Skeletal muscle tissue (tissue), 4 donors: ENCODE data around the gene SPNS2. TPM values are rescaled to one million over a fixed set of nuclear protein-coding genes. Genes with fewer than 3 reads are reported as not detected.
A peak's percentile ranks its signal among the peaks of the same experiment; 100 is the strongest.

Source experiments
- H3K27ac ChIP-seq: one replicate; pipeline ENCODE4 v1.7.0; 2013; ENCODE audit warnings: mild to moderate bottlenecking, low read depth, low read length, inconsistent platforms
- H3K27me3 ChIP-seq, 3 donors: one replicate each; pipeline ENCODE4 v1.7.0; 2013; ENCODE audit warnings: low read length in 3 of 3; ENCODE audit not compliant: control insufficient read depth in 3 of 3, insufficient read depth in 3 of 3
- H3K36me3 ChIP-seq, 3 donors: one replicate each; pipeline ENCODE4 v1.7.0; 2013; ENCODE audit warnings: low read length in 3 of 3; ENCODE audit not compliant: control insufficient read depth in 3 of 3, insufficient read depth in 3 of 3
- H3K4me1 ChIP-seq, 3 donors: one replicate each; pipeline ENCODE4 v1.7.0; 2013; ENCODE audit warnings: low read length in 3 of 3, mild to moderate bottlenecking in 3 of 3; ENCODE audit not compliant: control insufficient read depth in 3 of 3, insufficient read depth in 3 of 3
- H3K4me3 ChIP-seq, 3 donors: one replicate each; pipeline ENCODE4 v1.7.0; 2013; ENCODE audit warnings: low read length in 3 of 3
- H3K9ac ChIP-seq, 3 donors: one replicate each; pipeline ENCODE4 v1.7.0; 2013; ENCODE audit warnings: low read length in 3 of 3, mild to moderate bottlenecking in 3 of 3, moderate library complexity in 2 of 3, low read depth in 1 of 3
- H3K9me3 ChIP-seq, 3 donors: one replicate each; pipeline ENCODE4 v1.7.0; 2013; ENCODE audit warnings: low read length in 3 of 3; ENCODE audit not compliant: control insufficient read depth in 3 of 3
- total RNA-seq: library from RNA; depleted of rRNA; stranded (reverse); fragments of >200 nt; gene quantifications from one replicate; pipeline ENCODE4 v1.2.3, GENCODE V29; 2014
- donor health status: Osteomylitis.

The SPNS2 gene
- total RNA-seq, 1 donor from 2014 or later, result 2.6 TPM

DNA sequence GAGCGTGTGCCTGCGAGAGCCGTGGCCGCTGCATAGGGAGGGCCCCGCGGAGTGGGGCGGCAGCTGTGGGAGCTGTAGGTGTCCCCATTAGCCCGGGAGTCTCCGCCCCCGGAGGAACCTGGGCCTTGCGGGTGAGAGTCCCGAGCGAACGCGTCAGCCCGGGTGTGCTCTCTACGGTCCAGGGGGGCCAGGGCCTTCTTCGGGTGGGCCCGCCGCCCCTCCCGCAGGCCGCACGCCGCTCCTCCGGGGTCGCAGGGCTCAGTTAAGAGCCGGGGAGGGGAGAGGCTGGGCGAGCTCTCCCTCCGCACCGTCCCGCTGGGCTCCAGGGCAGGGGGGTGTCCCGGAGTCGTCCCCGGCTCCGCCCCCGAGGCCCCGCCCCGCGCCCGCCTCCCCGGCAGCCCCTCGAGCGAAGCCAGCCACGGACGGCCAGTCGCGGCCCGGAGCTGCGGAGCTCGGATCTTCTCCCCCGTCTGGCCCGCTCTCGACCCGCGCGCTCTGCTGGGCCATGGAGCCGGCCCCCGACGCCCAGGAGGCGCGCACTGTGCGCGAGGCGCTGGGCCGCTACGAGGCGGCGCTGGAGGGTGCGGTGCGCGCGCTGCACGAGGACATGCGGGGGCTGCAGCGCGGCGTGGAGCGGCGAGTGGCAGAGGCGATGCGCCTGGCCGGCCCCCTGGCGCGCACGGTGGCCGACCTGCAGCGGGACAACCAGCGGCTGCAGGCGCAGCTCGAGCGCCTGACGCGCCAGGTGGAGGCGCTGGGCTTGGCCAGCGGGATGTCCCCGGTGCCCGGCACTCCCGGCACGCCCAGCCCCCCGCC lies 85.6 kb downstream of the SPNS2 start, which contains the start of gene SMTNL2:
Gene SMTNL2, plus strand, starts transcription at position 429 of the 816 bp plus-strand sequence. Its CDS starts 77 bp downstream, at position 506.
- Histone ChIP-seq H3K9ac (peak within 1 kb of the TSS; percentile 91 to 94 (median 91)), H3K36me3 (no peaks in the 10 kb centered on the region), H3K4me1 (peaks cover 41 to 65% (median 57%) of the 10 kb centered on the region in 3 donors), H3K27me3 (peaks cover 0 to 32% (median 10%) of the 10 kb centered on the region in 3 donors), H3K9me3 (no peaks in the 10 kb centered on the region), H3K4me3 (peak within 1 kb of the TSS; percentile 82 to 85 (median 83)), H3K27ac (peak within 1 kb of the TSS; percentile 91)

- Histone ChIP-seq H3K27me3 (peaks cover 0 to 29% (median 10%) of the 10 kb centered on the region in 3 donors), H3K36me3 (no peaks in the 10 kb centered on the region), H3K4me3 (peak overlapping the region; percentile 82 to 85 (median 83)), H3K9me3 (no peaks in the 10 kb centered on the region), H3K27ac (peak overlapping the region; percentile 91), H3K4me1 (peaks cover 44 to 68% (median 60%) of the 10 kb centered on the region in 3 donors), H3K9ac (peak overlapping the region; percentile 76 to 94 (median 86))
These were observed 86.4 kb downstream of the SPNS2 start for GRCh38 chr17:4584917-4585637.

DNA sequence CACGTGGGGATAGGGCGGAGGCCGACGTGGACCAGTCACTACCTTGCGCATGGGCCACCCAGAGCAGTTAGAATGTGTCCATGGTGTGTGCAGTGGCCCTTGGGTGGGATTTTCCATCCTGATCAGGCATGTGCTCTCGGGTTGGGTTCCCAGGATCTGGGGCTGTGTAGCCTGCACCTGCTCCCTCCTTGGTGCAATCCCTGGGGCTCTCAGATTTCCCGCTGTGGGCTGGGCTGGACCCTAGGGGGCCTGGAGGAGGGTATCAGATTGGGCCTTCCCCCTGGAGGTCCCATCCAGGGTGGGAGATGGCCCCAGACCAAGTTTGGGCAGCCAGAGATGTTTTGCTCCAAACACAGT lies 86.9 kb downstream of the SPNS2 start:
- Histone ChIP-seq H3K4me1 (peaks cover 49 to 73% (median 65%) of the 10 kb centered on the region in 3 donors), H3K4me3 (peak overlapping the region; percentile 82 to 85 (median 83)), H3K36me3 (no peaks in the 10 kb centered on the region), H3K27ac (peak overlapping the region; percentile 91), H3K9ac (peak overlapping the region; percentile 76 to 94 (median 86)), H3K27me3 (peaks cover 0 to 27% (median 10%) of the 10 kb centered on the region in 3 donors), H3K9me3 (no peaks in the 10 kb centered on the region)

- peak overlapping the region; percentile 76 to 94 (median 86) for H3K9ac ChIP-seq
- H3K9me3 ChIP-seq, result no peaks in the 10 kb centered on the region
- peaks cover 53 to 77% (median 70%) of the 10 kb centered on the region in 3 donors for H3K4me1 ChIP-seq
- peak overlapping the region; percentile 82 to 85 (median 83) for H3K4me3 ChIP-seq
- no peaks in the 10 kb centered on the region for H3K36me3 ChIP-seq
- peak overlapping the region; percentile 91 for H3K27ac ChIP-seq
- H3K27me3 ChIP-seq, result peaks cover 0 to 27% (median 10%) of the 10 kb centered on the region in 3 donors
These were observed 87.4 kb downstream of the SPNS2 start for GRCh38 chr17:4586043-4586442.

DNA sequence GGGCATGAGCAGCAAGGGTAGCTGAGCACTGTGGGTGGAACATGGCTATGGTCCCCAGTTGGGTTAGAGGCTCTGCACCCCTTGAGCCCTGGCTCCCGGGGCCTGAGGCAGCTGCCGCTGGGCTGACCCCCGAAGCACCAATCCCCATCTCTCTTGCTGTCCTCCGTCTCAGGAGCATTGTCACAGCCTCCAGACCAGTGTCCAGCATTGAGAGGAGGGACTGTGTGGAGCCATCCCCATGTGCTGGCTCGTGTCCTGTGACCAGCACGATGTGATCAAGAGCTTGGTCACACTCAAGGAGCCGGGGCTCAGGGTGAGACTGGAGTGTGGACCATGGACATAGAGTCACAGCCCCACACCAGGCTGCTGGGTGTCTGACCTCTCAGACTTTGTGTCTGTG lies 88.5 kb downstream of the SPNS2 start:
- Histone ChIP-seq H3K9me3 (no peaks in the 10 kb centered on the region), H3K27me3 (peaks cover 0 to 21% (median 10%) of the 10 kb centered on the region in 3 donors), H3K4me1 (peaks cover 64 to 85% (median 81%) of the 10 kb centered on the region in 3 donors), H3K36me3 (no peaks in the 10 kb centered on the region), H3K27ac (peak overlapping the region; percentile 91), H3K4me3 (peak overlapping the region; percentile 82 to 85 (median 83)), H3K9ac (peak overlapping the region; percentile 76 to 94 (median 86))

DNA sequence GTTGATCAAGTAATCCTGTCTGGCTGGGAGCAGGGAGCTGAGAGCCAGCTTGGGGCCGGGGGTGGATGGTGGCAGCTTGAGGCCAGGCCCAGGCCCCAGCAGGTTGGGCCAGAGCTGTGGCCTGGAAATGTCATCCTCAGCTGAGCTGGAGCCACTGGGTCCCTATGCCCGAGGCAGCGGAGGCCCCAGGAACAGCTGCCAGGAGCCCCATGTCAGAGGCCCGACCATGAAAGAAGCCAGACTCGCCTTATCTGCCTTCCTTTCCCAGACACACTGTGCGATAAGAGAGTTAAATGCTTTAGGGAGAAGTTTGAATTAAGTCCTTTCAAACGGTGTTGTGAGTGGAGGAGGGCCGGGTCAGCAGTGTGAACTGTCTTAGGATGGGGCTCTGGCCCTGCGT lies 89.1 kb downstream of the SPNS2 start:
- H3K4me1 ChIP-seq, result peaks cover 69 to 85% (median 85%) of the 10 kb centered on the region in 3 donors
- peak overlapping the region; percentile 82 to 85 (median 83) for H3K4me3 ChIP-seq
- H3K27ac ChIP-seq, result peak overlapping the region; percentile 91
- peaks cover 0 to 2% (median 1%) of the 10 kb centered on the region in 3 donors for H3K36me3 ChIP-seq
- H3K9me3 ChIP-seq, result no peaks in the 10 kb centered on the region
- peak overlapping the region; percentile 64 to 94 (median 86) for H3K9ac ChIP-seq
- peaks cover 0 to 16% (median 7%) of the 10 kb centered on the region in 3 donors for H3K27me3 ChIP-seq

DNA sequence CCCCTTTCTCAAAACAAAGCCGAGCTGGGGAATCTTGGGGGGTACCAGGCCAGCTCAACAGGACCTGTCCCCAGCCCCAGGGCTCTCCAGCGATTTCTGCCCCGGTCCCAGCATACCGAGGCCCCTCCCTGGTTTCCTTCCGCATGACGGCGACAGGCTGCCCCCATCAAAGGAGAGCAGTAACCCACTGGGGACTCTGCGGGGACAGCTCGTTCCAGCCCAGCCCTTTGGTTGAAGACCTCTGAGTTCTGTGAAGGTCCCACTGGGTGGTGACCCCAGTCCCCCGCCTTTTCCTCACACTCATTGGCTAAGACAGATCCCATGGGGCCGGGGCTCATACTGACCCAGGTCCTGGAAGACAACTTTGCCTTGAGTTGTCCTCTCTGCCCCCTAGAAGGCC lies 89.7 kb downstream of the SPNS2 start:
- peaks cover 65 to 85% (median 85%) of the 10 kb centered on the region in 3 donors for H3K4me1 ChIP-seq
- peaks cover 0 to 10% (median 4%) of the 10 kb centered on the region in 3 donors for H3K27me3 ChIP-seq

More for the DNA sequence above, 89.7 kb downstream of the SPNS2 start:
- H3K36me3 ChIP-seq, result peaks cover 2 to 4% (median 4%) of the 10 kb centered on the region in 3 donors
- H3K4me3 ChIP-seq, result peak overlapping the region in 2 of 3 donors; percentile 23 to 85
- peak overlapping the region; percentile 33 to 94 (median 64) for H3K9ac ChIP-seq
- peak overlapping the region; percentile 91 for H3K27ac ChIP-seq
- no peaks in the 10 kb centered on the region for H3K9me3 ChIP-seq

Other genes with a start within 250 kb of the SPNS2 start
- gene ANKFY1, start 234.9 kb upstream of the SPNS2 start, total RNA-seq, result 26.6 TPM
- 49.1 TPM for gene UBE2G1, start 132.2 kb upstream of the SPNS2 start, total RNA-seq
- not detected for gene SPNS3, start 64.9 kb upstream of the SPNS2 start, total RNA-seq
- gene MYBBP1A, start 56.5 kb downstream of the SPNS2 start, total RNA-seq, result 30.3 TPM
- gene GGT6, start 61.7 kb downstream of the SPNS2 start, total RNA-seq, result not detected
- 74.1 TPM for gene SMTNL2, start 85.6 kb downstream of the SPNS2 start, total RNA-seq
- gene ALOX15, start 142.8 kb downstream of the SPNS2 start, total RNA-seq, result 0.52 TPM
- 23.5 TPM for gene PELP1, start 205.3 kb downstream of the SPNS2 start, total RNA-seq
- 7.3 TPM for gene ARRB2, start 211.8 kb downstream of the SPNS2 start, total RNA-seq
- 6.3 TPM for gene MED11, start 232.5 kb downstream of the SPNS2 start, total RNA-seq
- gene ZMYND15, start 241.0 kb downstream of the SPNS2 start, total RNA-seq, result 0.52 TPM
- 1.6 TPM for gene CXCL16, start 241.0 kb downstream of the SPNS2 start, total RNA-seq